HG03520 (cell line): ENCODE results near the gene EIF6.

Source experiments
- ATAC-seq: cut with Tn5 transposase; IDR thresholded peaks from one replicate; pipeline ENCODE4 v1.9.1; 2021; ENCODE audit warnings: mild to moderate bottlenecking, moderate library complexity; ENCODE audit not compliant: unreplicated experiment

The EIF6 gene

DNA sequence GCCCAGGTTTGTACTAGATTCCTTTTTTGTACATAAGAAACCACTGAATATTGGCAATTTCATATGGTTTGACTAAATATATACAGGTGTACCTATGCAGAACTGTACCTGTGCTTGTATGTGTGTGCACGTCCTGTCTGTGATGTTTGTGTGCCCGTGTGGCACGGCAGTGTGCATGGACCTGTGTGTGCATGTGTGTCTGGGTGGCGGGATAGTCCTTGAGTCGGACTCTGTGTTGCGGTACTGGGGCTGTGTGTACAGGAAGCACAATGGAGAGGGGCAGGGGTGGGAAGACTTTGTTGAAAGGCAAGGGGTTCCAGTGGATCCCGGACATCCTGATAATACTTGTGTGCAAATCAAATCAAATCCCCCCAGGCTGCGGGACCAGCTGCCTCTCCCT is 11.1 kb upstream of the EIF6 start:
- ATAC-seq: no peak

DNA sequence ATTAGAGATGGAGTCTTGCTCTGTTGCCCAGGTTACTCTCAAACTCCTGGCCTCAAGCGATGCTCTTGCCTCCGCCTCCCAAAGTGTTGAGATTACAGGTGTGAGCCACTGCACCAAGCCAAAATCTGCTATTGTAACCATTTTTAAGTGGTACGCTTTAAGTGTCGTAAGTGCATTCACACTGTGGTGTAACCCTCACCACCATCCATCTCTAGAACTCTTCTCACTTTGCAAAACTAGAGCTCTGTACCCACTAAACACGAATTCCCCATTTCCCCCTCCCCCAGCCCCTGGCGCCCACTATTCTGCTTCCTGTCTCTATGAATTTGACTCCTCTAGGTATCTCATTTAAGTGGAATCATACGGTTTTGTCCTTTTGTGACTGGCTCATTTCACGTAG is 10.5 kb upstream of the EIF6 start:
- no peak for ATAC-seq

DNA sequence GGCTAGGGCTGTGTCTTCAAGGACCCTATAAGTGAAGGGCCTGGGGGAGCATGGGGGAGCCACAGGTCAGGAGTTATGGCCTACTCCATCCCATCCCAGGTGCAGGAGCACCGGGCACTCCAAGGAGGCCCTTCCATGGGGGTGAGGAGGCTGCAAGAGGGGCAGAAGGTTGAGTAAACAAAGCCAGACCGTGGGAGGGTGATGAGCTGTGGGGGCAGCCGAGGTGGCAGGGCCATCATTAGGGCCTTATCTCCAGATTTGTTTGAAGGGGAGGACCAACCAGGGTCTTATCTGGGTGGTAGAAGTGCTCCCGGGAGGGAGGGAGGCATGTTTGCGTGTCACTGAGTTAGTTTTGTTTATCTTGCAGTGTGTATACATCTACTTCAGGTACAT is 9.7 kb upstream of the EIF6 start:
- ATAC-seq: no peak

DNA sequence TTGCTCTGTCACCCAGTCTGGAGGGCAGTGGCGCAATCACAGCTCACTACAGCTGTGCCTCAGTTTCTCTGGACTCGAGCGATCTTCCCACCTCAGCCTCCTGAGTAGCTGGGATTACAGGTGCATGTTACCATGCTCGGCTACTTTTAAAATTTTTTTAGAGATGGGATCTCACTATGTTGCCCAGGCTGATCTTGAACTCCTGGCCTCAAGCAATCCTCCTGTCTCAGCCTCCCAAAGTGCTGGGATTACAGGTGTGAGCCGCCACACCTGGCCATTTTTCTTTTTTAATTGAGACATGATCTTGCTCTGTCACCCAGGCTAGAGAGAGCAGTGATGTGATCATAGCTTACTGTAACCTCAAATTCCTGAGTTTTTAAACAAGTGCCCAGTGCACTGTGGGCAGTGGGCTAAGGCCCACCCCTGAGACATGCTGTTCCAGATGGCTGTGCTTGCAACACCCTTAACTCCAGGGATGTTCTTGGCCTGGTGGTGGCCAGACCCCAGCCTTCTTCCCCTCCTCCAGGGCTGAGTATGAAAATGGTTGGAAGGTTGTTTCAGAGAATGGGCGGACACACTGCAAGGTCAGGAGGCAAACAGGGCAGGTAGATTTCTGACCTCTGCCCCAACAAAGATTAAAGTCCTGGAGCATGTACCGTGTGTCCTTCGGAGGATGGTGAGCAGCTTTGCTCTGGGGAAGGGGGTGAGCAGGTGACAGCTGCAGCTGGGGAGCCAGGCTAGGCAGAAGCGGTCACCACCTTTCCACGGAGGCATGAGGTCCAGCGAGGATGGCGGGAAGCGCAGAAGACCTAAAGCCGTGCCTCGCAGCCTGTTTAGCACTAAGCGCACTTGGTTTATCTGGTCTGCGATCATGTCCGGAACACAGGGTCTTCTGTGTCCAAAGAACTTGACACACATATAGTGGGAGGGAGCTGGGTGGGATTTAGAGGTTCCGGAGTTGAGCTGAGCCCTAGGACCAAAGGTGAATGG is 9.0 kb upstream of the EIF6 start:
- ATAC-seq: no peak

DNA sequence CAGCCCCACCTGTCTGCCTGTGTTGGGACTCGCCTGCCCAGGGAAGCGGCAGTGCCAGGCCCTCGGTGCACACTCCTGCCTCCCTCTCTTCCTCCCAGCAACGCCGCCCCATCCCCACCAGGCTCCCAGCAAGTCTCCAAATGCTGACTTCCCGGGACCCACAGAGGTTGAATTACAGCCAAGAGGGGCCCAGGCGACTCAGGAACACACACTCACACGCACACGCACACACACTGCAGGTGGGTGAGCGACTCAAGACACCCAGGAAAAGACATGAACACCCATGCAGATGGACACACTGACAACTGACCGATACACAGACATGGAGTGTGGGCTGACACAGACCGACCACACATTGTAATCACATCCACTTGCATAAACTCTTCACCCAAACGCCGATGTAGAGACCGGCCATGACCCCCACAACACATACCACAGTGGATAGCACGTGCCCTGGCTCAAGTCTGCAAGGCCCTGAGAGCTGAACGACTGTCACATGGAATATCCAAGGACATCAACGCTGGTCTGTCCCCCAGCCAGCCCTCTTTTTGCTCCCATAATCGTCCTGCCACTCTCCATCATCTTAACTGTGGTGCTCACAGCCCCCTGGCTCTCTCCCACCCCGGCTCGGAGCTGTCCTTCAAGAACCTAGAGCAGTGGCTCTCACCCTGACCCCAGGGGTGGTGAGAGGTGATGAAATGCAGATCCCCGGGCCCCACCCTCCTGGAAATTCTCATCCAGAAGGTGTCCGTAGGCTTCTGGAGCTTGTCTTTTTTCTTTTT is 8.1 kb upstream of the EIF6 start:
- no peak for ATAC-seq

DNA sequence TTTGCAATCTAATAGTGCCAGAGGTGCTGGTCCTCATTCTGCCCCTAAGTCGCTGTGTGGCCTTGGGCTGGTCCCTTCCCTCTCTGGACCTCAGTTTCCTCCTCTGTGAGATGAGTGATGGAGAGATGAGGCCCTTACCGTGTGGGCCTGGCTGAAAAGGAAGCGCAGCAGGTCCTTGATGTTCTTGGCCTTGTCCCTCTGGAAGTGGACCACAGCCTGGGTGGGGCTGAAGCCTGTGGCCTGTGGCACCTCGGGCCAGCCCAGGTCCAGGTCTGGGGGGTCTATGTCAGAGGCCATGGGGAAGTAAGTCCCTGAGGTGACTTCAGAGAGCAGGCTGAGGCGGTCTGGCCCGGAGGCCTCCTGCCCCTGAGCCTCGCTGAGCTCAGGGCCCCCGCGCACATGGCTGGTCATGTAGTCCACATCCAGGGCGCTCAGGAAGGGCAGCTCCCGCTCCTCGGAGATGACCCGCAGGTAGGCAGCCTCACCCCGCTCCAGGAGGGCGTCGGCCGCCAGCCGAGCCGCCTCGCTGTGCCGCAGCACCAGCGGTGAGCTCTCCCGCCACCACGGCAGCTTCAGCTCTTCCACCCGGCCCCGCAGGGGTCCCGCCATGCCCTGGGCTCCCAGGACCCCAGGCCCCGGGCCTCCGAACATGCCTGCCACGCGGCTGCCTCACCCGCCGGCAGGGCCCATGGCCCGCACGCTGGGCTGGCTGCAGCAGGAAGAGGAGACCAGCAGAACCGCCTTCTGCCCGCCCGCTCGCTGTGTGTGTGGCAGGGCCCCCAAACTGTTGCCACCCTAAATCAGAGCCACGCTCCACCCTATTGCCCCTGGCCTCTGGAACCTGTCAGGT is 7.3 kb upstream of the EIF6 start, which contains the start of gene FAM83C:
TSS of gene FAM83C (minus strand) at position 772 of the 850 bp plus-strand sequence. CDS start at position 651, 121 bp downstream.
- ATAC-seq: no peak

DNA sequence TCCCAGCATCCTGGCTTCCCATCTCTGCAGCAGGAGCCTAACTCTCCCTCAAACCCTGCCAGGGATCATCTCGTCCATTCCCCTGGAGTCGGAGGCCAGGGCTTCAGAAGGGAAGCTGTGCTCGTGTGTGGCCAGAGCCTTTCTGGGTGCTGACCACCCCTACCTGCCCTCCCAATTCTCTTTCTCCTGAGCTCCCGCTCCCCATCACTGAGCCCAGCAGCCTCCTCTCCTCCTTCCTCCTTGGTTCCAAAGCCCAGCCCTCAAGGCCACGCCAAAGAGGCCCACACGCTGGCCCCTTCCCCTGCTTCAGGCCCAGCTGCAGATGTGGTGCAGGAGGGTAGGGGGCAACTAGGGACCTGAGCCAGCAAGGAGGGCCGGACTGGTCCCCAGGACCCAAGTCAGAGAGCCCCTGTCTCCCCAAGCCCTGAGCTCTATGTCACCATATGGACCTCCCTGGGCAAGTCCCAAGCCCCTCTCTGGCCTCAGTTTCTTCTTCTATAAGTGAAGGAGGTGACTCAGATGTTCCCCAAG is 6.4 kb upstream of the EIF6 start:
- no peak for ATAC-seq

DNA sequence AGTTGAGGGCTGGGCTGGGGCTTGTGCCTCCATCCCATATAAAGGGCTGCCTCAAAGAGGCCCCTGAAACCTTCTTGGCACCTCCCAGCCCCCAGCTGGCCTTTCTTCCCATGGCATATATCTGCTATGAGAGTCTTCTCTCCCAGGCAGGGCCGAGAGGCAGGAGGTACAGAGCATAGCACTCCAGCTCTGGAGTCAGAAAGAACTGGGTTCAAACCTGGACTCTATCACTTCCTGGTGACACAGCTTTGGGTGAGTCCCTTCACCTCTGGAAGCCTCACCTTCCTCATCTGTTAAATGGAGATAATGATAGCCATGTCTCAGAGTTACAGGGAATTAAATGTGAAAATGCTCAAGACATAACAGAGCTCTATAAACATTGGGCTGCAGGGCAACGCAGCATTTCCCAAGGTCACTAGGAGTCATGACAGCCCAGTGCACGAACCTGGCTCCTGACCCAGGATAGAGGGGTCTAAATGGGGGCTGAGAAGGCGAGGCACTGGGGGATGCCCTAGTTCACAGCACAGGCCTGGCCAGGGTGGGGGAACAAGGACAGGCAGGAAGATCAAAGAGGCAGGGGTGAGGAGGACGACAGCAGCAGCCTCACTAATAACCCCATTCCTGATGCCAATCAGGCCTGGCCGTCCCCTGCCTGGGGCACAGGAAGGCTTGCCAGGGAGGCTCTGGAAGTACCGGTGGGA is 5.8 kb upstream of the EIF6 start:
- ATAC-seq: no peak

DNA sequence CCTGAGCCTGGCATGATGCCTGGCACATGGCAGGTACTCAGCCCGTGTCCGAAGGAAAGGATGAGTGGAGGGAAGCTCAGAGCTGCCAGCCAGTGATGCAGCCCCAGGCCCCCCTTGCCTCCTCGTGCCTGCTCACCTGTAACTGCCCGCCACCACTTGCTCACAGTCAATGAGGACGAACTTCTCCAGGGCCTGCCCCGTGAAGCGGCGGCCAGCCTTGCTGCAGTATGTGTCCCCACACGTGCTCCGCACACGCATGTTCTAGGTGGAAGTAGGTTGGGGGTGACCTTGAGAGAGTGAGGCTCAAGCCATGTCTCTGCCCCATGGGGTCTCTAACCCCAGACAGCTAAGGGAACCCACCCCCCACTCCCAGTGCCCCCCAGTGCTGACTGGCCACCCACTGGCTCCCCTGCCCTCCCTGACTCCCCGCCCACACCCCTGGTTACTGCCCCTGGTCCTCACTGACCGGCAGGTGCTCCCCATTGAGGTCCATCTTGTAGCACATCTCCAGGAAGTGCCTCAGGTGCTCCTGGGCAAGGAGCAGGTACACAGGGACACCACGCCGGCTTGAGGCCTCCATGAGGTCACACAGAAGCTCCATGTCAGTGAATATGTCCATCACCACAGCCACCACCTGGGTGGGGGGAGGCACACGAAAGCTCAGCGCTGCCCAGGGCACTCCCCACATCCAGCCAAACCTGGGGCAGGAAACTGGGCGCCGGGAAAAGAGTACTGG is 3.9 kb upstream of the EIF6 start:
- no peak for ATAC-seq

DNA sequence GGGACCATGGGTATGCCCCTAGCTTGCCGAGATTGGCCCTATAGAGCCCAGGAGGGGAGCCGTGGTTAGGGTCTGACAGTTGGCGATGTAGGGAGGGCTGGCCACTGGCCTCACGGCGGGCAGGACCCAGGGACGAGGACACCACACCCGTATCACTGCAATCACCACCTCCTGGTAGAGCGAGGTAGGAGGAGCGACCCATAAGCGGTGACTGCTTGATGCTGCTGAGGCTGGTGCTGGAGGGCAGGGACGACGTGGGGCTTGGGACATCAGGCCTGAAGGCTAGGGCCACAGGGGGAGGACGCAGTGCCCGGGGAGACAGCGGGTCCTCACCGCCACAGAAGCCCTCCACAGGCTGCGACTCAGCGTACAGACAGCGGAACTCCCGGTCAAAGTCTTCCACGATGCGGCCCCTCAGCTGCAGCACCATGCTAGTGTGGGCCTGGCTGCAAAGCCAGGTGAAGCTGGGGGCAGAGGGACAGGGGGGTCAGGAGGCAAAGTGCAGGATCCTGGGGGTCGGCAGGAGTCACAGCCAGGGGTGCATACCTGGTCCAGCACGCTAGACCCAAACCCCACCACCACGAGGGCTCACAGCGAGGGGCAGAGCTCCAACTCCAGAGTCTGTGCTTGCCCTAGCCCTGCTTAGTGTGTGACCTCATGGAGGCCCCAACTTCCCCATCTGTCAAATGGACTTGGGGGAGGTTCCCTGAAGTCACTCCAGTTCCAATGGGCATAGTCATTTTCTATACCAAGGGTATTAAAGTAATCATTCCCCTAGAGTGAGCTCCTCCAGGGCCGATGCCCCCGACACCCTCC is 3.1 kb upstream of the EIF6 start:
- no peak for ATAC-seq

DNA sequence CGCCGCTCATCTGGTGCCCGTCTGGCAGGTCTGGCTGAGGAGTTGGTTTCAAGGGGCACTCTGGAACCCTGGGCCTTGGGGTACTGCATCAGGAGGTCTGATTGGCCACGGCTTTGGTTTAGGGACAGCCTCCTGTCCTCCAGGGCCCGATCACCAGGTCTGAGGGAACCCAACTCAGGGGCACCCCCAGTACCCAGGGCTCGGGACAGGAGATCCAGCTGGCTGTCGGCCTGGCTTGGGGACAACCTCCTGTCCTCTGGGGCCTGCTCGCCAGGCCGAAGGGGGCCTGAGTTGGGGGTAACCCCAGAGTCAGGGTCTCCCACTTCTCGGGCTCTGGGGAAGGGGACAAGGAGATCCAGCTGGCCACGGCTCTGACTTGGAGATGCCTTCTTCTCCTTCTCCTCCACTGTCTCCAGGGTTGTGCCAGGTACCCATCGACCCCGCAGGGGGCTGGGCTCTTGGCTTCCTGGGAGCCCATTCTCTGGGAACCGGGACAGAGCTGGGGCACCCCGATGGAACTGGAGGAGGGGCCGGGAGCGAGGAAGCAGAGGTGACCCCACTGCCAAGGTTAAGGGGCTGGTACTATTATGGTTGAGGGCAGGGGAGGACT is 2.4 kb upstream of the EIF6 start:
- ATAC-seq: no peak

DNA sequence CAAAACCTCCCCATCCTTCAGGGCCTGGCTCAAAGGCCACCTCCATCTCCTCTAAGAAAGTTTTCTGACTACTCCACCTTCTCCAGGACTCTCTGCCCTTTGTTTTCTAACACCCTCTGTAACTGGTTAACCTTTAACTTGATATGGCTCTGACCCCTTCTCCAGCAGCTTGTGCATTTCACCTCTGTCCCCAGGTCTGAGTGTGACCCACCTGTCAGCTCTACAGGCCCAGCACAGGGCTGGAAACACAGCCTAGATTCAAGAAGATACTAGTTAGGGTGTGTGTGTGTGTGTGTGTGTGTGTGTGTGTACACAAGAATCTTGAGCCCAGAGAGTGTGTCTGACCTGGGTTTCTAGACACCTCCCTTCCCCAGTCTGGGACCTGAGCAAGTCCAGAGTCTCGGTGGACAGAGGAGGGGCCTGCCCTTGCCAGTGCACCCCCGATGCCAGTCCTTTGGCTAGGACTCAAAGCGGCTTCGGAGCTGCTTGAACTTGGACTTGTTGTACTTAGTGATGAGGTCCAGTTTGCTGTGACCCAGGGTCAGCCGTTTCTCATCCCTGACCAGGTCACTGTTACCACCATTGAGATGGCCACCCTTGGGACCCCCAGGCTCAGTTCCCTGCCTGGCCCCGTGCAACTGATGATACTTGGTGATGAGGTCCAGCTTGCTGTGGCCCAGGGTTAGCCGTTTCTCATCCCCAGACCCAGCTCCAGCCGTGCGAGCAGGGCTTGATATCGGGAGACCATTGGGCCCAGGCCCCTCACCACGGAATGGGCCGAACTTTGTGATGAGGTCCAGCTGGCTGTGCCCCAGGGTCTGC is 1.7 kb upstream of the EIF6 start:
- ATAC-seq: no peak

DNA sequence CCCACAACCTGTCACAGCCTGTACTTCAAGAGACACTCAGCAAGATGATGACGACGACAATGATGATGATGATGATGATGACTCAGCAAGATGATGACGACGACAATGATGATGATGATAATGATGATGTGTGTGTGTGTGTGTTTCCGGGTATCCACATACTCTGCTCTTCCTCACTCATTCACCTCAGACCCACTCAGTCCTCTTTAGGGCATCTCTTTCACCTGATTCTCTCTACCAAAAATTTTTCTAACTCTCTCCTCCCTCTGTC is 1.2 kb upstream of the EIF6 start:
- no peak for ATAC-seq

DNA sequence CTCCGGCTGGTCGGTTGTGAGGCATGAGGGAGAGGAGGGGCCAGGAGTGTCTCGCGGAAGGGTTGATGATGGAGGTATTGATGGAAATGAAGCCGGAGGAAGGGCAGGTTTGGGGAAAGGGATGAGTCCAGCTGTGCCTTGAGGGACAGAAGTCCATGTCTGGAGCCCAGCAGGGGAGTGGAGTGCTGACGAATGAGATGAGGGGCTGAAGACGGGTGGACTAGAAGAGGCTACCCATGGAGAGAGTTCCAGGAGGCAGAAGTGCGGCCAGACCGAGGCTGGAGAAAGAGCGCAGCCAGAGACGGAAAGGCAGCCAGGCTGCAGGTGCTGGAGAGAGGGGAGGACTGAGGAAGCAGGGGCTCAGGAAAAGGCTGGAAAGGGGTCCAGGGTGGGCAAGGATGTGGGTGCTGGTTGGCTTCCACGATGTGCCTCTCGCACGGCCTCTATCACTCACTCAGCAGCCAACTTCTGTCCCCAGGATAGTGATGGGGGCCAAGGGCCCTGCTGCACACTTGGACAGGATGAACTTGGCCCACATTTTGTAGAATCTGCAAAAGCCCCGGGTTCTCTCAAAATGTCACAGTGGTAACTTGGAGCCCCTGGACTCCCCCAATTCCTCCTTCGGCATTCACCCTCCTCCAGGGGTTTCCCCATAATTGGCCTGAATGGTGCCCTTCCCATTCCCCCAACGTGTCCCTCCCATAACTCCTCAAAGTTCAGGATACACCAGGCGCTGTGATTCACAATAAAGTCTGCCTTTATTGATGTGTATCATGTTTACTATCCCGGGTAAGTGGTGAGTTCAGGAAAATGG is 627 bp upstream of the EIF6 start:
- ATAC-seq: no peak

DNA sequence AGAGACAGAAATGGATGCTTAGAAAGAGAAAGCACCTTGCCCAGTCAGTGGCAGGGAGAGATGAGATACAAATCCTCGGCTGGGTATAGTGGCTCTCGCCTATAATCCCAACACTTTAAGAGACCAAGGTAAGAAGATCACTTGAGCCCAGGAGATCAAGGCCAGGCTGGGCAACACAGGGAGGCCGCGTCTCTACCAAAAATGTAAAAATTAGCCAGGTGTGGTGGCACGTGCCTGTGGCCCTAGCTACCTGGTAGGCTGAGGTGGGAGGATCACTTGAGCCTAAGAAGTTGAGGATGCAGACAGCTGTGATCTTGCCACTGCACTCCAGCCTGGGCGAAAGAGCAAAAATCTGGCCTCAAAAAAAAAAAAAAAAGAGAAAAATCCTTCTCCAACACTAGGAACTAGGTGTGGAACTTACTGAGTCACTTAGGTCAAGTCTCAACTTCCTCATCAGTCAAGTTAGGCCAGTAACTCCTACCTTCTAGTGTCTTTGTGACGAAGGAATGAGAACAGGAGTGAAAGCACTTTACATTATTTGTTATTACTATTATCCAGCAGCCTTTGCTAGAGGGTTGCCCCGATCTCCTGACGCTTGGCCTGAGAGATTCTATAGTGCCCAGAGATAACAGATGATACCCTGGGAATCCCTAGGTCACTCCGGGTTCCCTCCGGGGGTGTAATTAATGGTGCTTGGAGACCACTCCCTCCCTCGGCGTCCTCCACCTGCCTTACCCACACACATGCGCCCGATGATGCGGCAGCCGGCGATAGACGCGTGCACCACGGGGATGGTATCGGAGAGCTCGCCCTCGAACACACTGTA is 918 bp downstream of the EIF6 start:
- peak; percentile 11 for ATAC-seq
